Astrocyte (in vitro differentiated cells and primary cell): ENCODE data around the gene CELF1. TPM values are rescaled to one million over a fixed set of nuclear protein-coding genes. Genes with fewer than 3 reads are reported as not detected.
"Not testable (repeated sequence)": the region's sequence is repeated elsewhere in the genome, so short reads cannot be mapped to it uniquely, and the experiment has no call there.

ENCODE experiments used
- DNase-seq: peaks from one replicate; pipeline ENCODE4 v3.0.0-alpha.2; 2010; ENCODE audit warnings: low read depth
- FAIRE-seq: peaks from 2 replicates; lab custom pipeline; 2011; peaks lifted over from hg19 to GRCh38; lab: Jason Lieb, UNC
- H2AFZ ChIP-seq: 2 replicates; pipeline ENCODE4 v1.6.0; 2012; ENCODE audit warnings: low read depth, low read length, inconsistent platforms
- H3K27ac ChIP-seq: 2 replicates; pipeline ENCODE4 v1.5.1; 2011; ENCODE audit warnings: low read depth, low read length, inconsistent platforms
- H3K27me3 ChIP-seq: 2 replicates; pipeline ENCODE4 v1.6.0; 2011; ENCODE audit warnings: low read length, inconsistent platforms; ENCODE audit not compliant: insufficient read depth
- H3K36me3 ChIP-seq: 2 replicates; pipeline ENCODE4 v1.5.1; 2011; ENCODE audit warnings: low read length, inconsistent platforms; ENCODE audit not compliant: insufficient read depth
- H3K4me1 ChIP-seq: 2 replicates; pipeline ENCODE4 v1.5.1; 2011; ENCODE audit warnings: low read length, inconsistent platforms; ENCODE audit not compliant: insufficient read depth
- H3K4me2 ChIP-seq: 2 replicates; pipeline ENCODE4 v1.6.0; 2012; ENCODE audit warnings: low read length, inconsistent platforms
- H3K4me3 ChIP-seq: 2 replicates; pipeline ENCODE4 v1.5.1; 2011; ENCODE audit warnings: low read depth, mild to moderate bottlenecking, low read length, inconsistent platforms; ENCODE audit not compliant: insufficient read depth
- H3K79me2 ChIP-seq: 2 replicates; pipeline ENCODE4 v1.6.0; 2012; ENCODE audit warnings: mild to moderate bottlenecking, low read length, inconsistent platforms; ENCODE audit not compliant: insufficient read depth
- H3K9ac ChIP-seq: 2 replicates; pipeline ENCODE4 v1.6.0; 2012; ENCODE audit warnings: mild to moderate bottlenecking, low read length, inconsistent platforms
- H3K9me3 ChIP-seq: 2 replicates; pipeline ENCODE4 v1.5.1; 2012; ENCODE audit warnings: low read depth, mild to moderate bottlenecking, low read length, inconsistent platforms; ENCODE audit not compliant: insufficient read depth
- H4K20me1 ChIP-seq: 2 replicates; pipeline ENCODE4 v1.6.0; 2012; ENCODE audit warnings: low read length, inconsistent platforms; ENCODE audit not compliant: insufficient read depth
- H3K27ac Mint-ChIP-seq: one replicate; pipeline ENCODE4 v1.8.0; 2021; ENCODE audit warnings: mild to moderate bottlenecking, mixed read lengths; ENCODE audit not compliant: unreplicated experiment
- H3K27me3 Mint-ChIP-seq: one replicate; pipeline ENCODE4 v1.8.0; 2021; ENCODE audit warnings: low read depth, mixed read lengths; ENCODE audit not compliant: unreplicated experiment
- H3K36me3 Mint-ChIP-seq: one replicate; pipeline ENCODE4 v1.8.0; 2021; ENCODE audit warnings: low read depth, mixed read lengths; ENCODE audit not compliant: unreplicated experiment
- H3K4me1 Mint-ChIP-seq: one replicate; pipeline ENCODE4 v1.8.0; 2021; ENCODE audit warnings: low read depth, mixed read lengths; ENCODE audit not compliant: unreplicated experiment
- H3K4me3 Mint-ChIP-seq: one replicate; pipeline ENCODE4 v1.8.0; 2021; ENCODE audit warnings: mild to moderate bottlenecking, moderate library complexity, mixed read lengths; ENCODE audit not compliant: unreplicated experiment
- H3K9me3 Mint-ChIP-seq: one replicate; pipeline ENCODE4 v1.8.0; 2021; ENCODE audit warnings: mild to moderate bottlenecking, mixed read lengths; ENCODE audit not compliant: unreplicated experiment
- EZH2 ChIP-seq: IDR thresholded peaks from 2 replicates; pipeline ENCODE4 v1.6.1; 2012; ENCODE audit warnings: mild to moderate bottlenecking, low read length, inconsistent platforms; ENCODE audit not compliant: insufficient read depth
- total RNA-seq: library from RNA; stranded (reverse); gene quantifications from 2 replicates; pipeline ENCODE4 v1.2.1, GENCODE V29; 2021
- TF ChIP-seq, protein P1 (sequence below): IDR thresholded peaks from 2 replicates; pipeline ENCODE4 v1.5.1; 2011; ENCODE audit warnings: low read depth, mild to moderate bottlenecking, inconsistent platforms, low read length, moderate library complexity; ENCODE audit not compliant: insufficient read depth

Gene CELF1
- total RNA-seq, 1 donor from 2014 or later = 101 TPM

DNA sequence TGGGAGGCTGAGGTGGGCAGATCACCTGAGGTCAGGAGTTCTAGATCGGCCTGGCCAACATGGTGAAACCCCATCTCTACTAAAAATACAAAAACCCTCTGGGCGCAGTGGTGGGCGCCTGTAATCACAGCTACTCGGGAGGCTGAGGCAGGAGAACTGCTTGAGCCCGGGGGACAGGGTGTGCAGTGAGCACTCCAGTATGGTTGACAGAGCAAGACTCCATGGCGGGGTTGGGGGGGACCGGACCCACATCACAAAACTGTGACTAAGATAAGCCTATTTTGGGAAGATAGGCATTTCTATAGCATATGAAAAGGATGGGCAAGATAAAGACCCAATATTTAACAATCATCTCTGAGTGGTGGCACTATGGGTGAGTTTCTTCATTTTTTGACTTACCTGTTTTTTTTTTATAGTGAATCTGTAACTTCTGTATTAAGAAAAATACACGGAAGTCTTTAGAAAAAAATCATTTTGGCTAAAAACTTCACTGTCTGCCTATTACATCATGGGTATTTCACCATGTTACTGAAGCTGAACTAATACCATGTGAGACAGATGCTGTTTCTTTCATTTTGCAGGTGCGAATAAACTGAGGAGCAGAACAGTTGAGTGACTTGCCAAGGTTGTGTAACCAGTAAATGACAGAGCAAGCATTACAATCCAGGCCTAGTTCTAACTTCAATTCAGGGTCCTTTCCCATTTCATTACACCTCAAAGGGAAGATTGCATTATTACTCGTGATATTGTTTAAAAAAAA lies 2.5 kb downstream of the CELF1 start:
- no peaks in the 10 kb centered on the region for H3K27me3 ChIP-seq
- peaks cover 5% of the 10 kb centered on the region for H3K36me3 Mint-ChIP-seq
- H2AFZ ChIP-seq = no peak overlapping the region
- peak overlapping the region; percentile 89 for H3K4me2 ChIP-seq
- no peak overlapping the region for H3K9ac ChIP-seq
- H3K27ac Mint-ChIP-seq = peak overlapping the region; percentile 55
- peaks cover 13% of the 10 kb centered on the region for H3K4me1 Mint-ChIP-seq
- no peak overlapping the region for H3K4me3 ChIP-seq
- peaks cover 3% of the 10 kb centered on the region for H3K36me3 ChIP-seq
- H4K20me1 ChIP-seq = peaks cover 60% of the 10 kb centered on the region
- peaks cover 6% of the 10 kb centered on the region for H3K4me1 ChIP-seq
- H3K9me3 Mint-ChIP-seq = no peaks in the 10 kb centered on the region
- no peak for FAIRE-seq
- no peak overlapping the region for H3K27ac ChIP-seq
- H3K27me3 Mint-ChIP-seq = no peaks in the 10 kb centered on the region
- DNase-seq = no peak
- TF ChIP-seq, protein P1, sequence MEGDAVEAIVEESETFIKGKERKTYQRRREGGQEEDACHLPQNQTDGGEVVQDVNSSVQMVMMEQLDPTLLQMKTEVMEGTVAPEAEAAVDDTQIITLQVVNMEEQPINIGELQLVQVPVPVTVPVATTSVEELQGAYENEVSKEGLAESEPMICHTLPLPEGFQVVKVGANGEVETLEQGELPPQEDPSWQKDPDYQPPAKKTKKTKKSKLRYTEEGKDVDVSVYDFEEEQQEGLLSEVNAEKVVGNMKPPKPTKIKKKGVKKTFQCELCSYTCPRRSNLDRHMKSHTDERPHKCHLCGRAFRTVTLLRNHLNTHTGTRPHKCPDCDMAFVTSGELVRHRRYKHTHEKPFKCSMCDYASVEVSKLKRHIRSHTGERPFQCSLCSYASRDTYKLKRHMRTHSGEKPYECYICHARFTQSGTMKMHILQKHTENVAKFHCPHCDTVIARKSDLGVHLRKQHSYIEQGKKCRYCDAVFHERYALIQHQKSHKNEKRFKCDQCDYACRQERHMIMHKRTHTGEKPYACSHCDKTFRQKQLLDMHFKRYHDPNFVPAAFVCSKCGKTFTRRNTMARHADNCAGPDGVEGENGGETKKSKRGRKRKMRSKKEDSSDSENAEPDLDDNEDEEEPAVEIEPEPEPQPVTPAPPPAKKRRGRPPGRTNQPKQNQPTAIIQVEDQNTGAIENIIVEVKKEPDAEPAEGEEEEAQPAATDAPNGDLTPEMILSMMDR = no peak
- no peak for TF ChIP-seq EZH2
- H3K79me2 ChIP-seq = peaks cover 77% of the 10 kb centered on the region
- H3K4me3 Mint-ChIP-seq = peak overlapping the region; percentile 99
- H3K9me3 ChIP-seq = no peaks in the 10 kb centered on the region

DNA sequence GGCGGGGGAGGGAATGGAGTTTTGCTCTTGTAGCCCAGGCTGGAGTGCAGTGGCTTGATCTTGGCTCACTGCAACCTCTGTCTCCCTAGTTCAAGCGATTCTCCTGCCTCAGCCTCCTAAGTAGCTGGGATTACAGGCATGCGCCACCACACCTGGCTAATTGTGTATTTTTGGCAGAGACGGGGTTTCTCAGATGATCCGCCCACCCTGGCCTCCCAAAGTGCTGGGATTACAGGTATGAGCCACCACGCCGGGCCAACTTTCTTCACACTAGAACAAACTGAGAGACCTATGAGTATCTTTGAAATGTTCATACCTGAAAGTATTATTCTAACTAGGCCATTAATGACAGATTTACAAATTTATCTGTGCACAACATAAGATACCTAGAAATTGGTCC lies 6.7 kb downstream of the CELF1 start:
- H3K27me3 Mint-ChIP-seq, H3K27ac ChIP-seq, H3K36me3 Mint-ChIP-seq, H3K4me3 ChIP-seq, H3K27ac Mint-ChIP-seq, H3K4me2 ChIP-seq, H3K4me1 ChIP-seq, H3K4me3 Mint-ChIP-seq, DNase-seq, H3K36me3 ChIP-seq, H3K9ac ChIP-seq, H2AFZ ChIP-seq, FAIRE-seq, H3K9me3 ChIP-seq, H3K9me3 Mint-ChIP-seq, H3K27me3 ChIP-seq: not testable (repeated sequence)
- peaks cover 100% of the 10 kb centered on the region for H3K79me2 ChIP-seq
- peaks cover 13% of the 10 kb centered on the region for H3K4me1 Mint-ChIP-seq
- H4K20me1 ChIP-seq = peaks cover 87% of the 10 kb centered on the region

DNA sequence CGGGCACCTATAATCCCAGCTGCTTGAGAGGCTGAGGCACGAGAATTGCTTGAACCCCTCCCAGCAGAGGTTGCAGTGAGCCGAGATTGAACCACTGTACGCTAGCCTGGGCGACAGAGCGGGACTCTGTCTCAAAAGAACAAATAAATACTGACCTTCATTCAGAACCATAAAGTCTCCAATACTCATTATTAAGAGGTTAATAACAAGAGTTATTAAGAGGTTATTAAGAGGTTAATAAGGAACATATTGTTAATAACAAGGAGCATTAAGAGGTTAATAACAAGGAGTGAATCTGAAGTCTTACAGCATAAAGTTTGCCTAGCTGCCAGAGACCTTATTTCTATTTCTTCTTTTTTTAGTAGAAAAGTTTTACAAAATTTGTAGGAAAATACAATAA lies 7.6 kb downstream of the CELF1 start:
- Histone ChIP-seq H3K27me3 (no peaks in the 10 kb centered on the region), H3K9ac (no peak overlapping the region), H3K36me3 (peaks cover 3% of the 10 kb centered on the region), H4K20me1 (peaks cover 87% of the 10 kb centered on the region), H2AFZ (no peak overlapping the region), H3K4me3 (no peak overlapping the region), H3K27ac (no peak overlapping the region), H3K4me2 (no peak overlapping the region), H3K4me1 (peaks cover 9% of the 10 kb centered on the region), H3K9me3 (no peaks in the 10 kb centered on the region), H3K79me2 (peaks cover 99% of the 10 kb centered on the region)
- no peak overlapping the region for H3K4me3 Mint-ChIP-seq
- H3K27ac Mint-ChIP-seq = no peak overlapping the region
- no peak for DNase-seq
- no peaks in the 10 kb centered on the region for H3K9me3 Mint-ChIP-seq
- FAIRE-seq = no peak
- TF ChIP-seq, protein P1 = no peak
- TF ChIP-seq EZH2 = no peak
- H3K4me1 Mint-ChIP-seq = peaks cover 15% of the 10 kb centered on the region
- no peaks in the 10 kb centered on the region for H3K27me3 Mint-ChIP-seq
- no peaks in the 10 kb centered on the region for H3K36me3 Mint-ChIP-seq
